Activated T-helper 1 cell treated with anti-CD3 and anti-CD28 coated beads, Interleukin-12 subunit alpha, Interleukin-12 subunit beta, Interleukin-2, Interleukin-4 antibody, amounts not matched to agents 30 ng/mL and 10 ng/mL and 1 ng/mL, durations not matched to agents 14 hours and 24 hours and 36 hours (primary cell): ENCODE data around the gene PVALB. TPM values are rescaled to one million over a fixed set of nuclear protein-coding genes. Genes with fewer than 3 reads are reported as not detected.

ENCODE experiments used
- DNase-seq: peaks from one replicate; pipeline ENCODE4 v3.0.0; 2021; ENCODE audit warnings: low spot score
- H3K27ac Mint-ChIP-seq: one replicate; pipeline ENCODE4 v1.8.0; 2021; ENCODE audit warnings: mild to moderate bottlenecking, mixed read lengths
- H3K27me3 Mint-ChIP-seq: one replicate; pipeline ENCODE4 v1.8.0; 2022; ENCODE audit warnings: mild to moderate bottlenecking, moderate library complexity, mixed read lengths; ENCODE audit not compliant: insufficient read depth
- H3K36me3 Mint-ChIP-seq: one replicate; pipeline ENCODE4 v1.8.0; 2021; ENCODE audit warnings: low read depth, mixed read lengths
- H3K4me1 Mint-ChIP-seq: one replicate; pipeline ENCODE4 v1.8.0; 2021; ENCODE audit warnings: low read depth, mixed read lengths
- H3K4me3 Mint-ChIP-seq: one replicate; pipeline ENCODE4 v1.8.0; 2021; ENCODE audit warnings: mild to moderate bottlenecking, moderate library complexity, mixed read lengths
- H3K9me3 Mint-ChIP-seq: one replicate; pipeline ENCODE4 v1.8.0; 2021; ENCODE audit warnings: mixed read lengths
- intact Hi-C: fragments of 100-400 bp; cut with micrococcal nuclease; formaldehyde crosslinking; loops from one replicate; pipeline ENCODE4 v1.15.1; 2024
- total RNA-seq: library from RNA; stranded (reverse); gene quantifications from 2 replicates; pipeline ENCODE4 v1.2.3, GENCODE V29; 2022

The PVALB gene
- total RNA-seq, 1 donor from 2014 or later = not detected

DNA sequence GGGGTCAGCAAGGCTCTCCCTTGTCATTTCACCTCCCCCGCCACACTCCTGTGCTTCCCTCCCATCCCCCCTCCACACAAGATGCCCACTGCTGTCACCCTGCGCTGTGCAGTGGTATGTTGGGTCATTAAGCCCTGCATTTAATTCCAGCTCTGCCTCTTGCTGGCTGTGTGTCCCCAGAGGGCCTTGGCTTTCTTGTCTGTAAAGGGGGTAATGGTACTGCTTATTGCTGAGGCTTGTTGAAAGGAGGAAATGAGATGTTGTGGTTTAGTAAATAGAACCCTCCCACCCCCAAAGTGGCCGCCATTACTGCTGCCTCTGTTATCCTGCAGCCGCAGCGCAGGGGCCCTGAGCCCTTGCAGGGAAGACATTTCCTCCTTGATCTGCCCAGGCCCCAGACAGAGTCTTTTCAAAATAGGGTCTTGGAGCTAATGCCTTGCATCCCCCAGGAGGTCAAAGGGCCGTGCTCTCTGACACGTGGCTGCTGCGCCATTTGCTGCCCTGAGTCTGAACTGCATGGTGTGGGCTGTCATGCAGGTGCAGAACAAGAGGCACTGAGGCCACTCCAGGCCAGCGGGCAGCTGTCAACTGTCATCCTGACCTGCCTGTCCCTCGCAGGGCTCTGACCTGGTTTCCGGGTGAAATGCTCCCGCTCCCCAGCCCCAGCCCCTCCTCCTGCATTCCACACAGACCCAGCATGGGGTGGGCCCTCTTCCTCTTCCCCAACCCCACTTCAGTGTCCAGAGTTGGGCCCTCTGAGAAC is 18.7 kb downstream of the PVALB start:
- peaks cover 9% of the 10 kb centered on the region for H3K27me3 Mint-ChIP-seq
- no peak overlapping the region for H3K27ac Mint-ChIP-seq
- H3K4me1 Mint-ChIP-seq = no peaks in the 10 kb centered on the region
- H3K36me3 Mint-ChIP-seq = no peaks in the 10 kb centered on the region
- no peaks in the 10 kb centered on the region for H3K9me3 Mint-ChIP-seq
- intact Hi-C loops = no loop called here
- no peak overlapping the region for H3K4me3 Mint-ChIP-seq
- DNase-seq = no peak

DNA sequence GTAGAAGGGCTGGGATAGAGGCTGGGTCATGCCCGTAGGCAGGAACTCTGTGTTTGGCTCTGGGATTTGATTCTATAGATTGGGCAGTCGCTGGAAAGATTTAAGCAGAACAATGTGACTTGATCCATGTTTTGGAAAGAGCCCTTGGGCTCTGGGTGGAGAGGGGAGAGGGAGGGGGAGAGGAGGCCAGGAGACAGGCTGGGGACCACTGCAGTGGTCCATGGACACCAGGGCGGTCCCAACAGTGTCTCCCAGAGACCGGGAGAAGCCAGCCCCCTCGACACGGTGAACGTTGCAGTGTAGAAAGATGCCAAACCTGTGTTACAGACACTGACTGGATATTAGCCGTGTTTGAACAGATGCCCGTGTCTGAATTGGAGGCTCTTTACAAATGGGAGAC is 19.5 kb downstream of the PVALB start:
- intact Hi-C loops = no loop called here
- Mint-ChIP-seq H3K36me3 (no peaks in the 10 kb centered on the region), H3K27me3 (peaks cover 9% of the 10 kb centered on the region), H3K27ac (no peak overlapping the region), H3K4me3 (no peak overlapping the region), H3K9me3 (no peaks in the 10 kb centered on the region), H3K4me1 (no peaks in the 10 kb centered on the region)
- DNase-seq = no peak

DNA sequence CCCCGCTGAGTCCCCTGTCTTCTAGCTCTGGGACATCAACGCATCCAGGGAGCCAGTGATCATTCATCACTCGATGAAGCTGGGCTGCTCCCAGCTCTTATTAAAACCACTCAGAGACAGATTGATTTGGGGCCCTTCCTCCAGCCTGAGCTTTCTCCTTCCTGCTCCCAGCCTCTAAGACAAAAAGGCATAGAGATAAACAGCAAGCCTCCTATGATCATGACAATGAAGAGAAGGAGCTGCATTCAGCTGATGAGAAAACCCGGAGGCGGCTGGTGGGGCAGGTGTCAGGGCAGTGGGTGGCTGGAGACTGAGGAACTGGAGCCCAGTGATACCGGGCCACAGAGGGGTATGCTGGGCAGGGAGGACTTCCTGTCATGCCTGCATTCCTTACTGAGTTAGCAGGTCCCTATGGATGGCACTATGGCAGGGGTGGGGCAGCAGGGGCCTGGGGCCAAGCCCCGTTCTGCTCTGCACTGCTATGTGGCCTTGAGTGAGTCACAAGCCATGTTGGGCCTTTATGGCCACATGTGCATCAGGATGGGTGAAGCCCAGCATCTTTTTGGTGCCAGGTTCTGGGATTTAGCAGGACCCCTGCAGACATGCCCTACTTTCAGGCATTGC is 20.2 kb downstream of the PVALB start:
- H3K27me3 Mint-ChIP-seq = peaks cover 9% of the 10 kb centered on the region
- no peaks in the 10 kb centered on the region for H3K4me1 Mint-ChIP-seq
- no peaks in the 10 kb centered on the region for H3K36me3 Mint-ChIP-seq
- no peak overlapping the region for H3K4me3 Mint-ChIP-seq
- intact Hi-C loops = no loop called here
- no peak overlapping the region for H3K27ac Mint-ChIP-seq
- no peak for DNase-seq
- no peaks in the 10 kb centered on the region for H3K9me3 Mint-ChIP-seq

DNA sequence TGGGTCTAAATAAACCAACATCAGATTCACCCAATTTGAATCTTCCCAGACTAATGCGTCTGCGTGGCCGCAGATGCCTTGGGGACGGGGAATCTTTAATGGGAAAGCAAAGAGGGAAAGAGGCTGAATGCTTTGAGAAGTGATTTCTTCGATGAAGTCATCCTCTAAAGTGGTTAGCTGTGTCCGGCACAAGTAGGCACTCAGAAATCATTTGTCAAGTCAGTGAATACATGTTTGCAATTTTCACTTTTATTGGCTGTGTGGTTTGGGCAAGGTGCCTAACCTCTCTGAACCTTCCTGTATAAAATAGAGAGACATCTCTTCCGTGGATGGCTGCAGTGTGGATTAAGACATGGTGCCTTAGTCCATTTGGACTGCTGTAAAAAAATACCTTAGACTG is 21.2 kb downstream of the PVALB start:
- Mint-ChIP-seq H3K27ac (no peak overlapping the region), H3K9me3 (no peaks in the 10 kb centered on the region), H3K4me1 (peaks cover 9% of the 10 kb centered on the region), H3K27me3 (peaks cover 9% of the 10 kb centered on the region), H3K4me3 (no peak overlapping the region), H3K36me3 (no peaks in the 10 kb centered on the region)
- intact Hi-C loops = no loop called here
- DNase-seq = no peak

DNA sequence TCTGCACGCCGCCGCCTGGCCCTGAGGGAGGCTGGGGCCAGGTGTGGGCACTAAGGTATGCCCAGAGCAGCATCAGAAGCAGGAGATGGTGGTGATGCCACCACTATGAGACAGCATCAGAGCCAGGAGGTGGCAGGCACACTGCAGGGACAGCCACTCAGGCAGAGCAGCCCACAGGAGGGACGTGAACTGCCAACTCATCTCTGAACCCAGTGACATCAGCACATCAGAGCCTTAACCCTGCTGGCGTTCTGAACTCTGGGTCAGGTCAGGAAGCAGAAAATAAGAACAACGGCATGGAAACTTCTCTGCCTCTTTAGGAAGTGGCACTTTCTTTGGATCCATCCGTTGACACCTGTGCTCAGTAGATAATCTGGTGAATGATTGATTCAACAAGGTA is 26.2 kb downstream of the PVALB start:
- Mint-ChIP-seq H3K36me3 (no peaks in the 10 kb centered on the region), H3K27me3 (peaks cover 4% of the 10 kb centered on the region), H3K4me3 (no peak overlapping the region), H3K9me3 (no peaks in the 10 kb centered on the region), H3K4me1 (peaks cover 15% of the 10 kb centered on the region), H3K27ac (no peak overlapping the region)
- intact Hi-C loops = loop anchor here (1.0 kb wide), 2 partner anchors 66 to 188 kb away; no protein-coding TSS in a partner anchor
- DNase-seq = peak; percentile 29

DNA sequence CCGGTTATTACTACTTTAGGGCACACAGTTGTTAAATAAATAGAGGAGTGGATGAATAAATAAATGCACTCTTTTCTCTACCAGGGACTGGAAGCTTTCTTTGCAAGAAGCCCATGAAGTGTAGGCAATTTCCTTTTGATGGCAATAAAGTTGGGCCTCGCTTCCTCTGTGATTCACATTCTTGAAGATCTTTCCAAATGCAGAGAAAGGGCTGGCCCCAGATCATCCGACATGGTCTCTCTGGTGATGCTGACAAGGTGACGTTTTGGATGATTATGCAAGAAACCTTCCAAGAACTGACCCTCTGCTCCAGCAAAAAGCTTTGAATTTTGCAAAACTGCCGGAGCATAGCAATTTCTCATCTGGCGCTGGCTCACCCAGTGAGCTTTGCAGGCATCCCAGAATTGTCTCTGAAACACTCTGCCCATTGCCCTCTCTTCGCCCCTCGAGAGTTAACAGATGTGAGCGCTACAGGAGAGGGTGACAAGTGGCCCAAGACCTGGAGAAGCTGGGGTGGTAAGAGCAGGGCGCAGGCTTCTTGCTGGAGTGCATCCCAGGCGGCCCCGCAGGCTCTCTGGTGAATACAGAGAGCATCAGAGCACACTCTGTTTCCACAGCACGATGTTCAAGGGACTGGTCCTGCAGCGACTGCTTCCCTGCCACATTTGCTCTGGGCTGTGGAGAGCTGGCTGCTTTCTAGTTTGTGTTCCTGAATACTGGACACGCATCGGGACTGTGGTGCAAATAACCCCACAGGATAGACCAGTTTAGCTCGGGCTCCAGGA is 29.4 kb downstream of the PVALB start:
- DNase-seq = no peak
- Mint-ChIP-seq H3K27me3 (peaks cover 6% of the 10 kb centered on the region), H3K27ac (no peak overlapping the region), H3K4me1 (peaks cover 20% of the 10 kb centered on the region), H3K4me3 (no peak overlapping the region), H3K9me3 (no peaks in the 10 kb centered on the region), H3K36me3 (no peaks in the 10 kb centered on the region)
- intact Hi-C loops = no loop called here

DNA sequence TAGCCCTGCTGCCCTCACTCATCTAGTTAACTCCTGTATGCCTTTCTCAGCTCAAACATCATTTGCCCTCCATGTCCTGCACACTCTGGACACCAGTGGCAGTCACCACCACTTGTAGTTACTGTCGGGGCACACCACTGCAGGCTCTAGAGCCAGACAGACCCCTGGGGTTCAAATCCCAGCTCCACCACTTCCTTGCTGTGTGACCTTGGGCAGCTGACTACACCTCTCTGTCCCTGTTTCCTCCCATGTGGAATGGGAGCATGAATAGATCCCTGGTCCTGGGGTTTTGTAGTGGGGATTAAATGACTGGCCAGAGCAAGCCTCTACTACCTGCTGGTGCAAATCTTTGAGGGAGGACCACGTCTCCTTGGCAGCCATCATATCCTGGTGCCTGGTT is 33.1 kb downstream of the PVALB start:
- Mint-ChIP-seq H3K4me3 (no peak overlapping the region), H3K27me3 (peaks cover 6% of the 10 kb centered on the region), H3K4me1 (peaks cover 20% of the 10 kb centered on the region), H3K36me3 (no peaks in the 10 kb centered on the region), H3K27ac (no peak overlapping the region), H3K9me3 (no peaks in the 10 kb centered on the region)
- no peak for DNase-seq
- intact Hi-C loops = no loop called here

DNA sequence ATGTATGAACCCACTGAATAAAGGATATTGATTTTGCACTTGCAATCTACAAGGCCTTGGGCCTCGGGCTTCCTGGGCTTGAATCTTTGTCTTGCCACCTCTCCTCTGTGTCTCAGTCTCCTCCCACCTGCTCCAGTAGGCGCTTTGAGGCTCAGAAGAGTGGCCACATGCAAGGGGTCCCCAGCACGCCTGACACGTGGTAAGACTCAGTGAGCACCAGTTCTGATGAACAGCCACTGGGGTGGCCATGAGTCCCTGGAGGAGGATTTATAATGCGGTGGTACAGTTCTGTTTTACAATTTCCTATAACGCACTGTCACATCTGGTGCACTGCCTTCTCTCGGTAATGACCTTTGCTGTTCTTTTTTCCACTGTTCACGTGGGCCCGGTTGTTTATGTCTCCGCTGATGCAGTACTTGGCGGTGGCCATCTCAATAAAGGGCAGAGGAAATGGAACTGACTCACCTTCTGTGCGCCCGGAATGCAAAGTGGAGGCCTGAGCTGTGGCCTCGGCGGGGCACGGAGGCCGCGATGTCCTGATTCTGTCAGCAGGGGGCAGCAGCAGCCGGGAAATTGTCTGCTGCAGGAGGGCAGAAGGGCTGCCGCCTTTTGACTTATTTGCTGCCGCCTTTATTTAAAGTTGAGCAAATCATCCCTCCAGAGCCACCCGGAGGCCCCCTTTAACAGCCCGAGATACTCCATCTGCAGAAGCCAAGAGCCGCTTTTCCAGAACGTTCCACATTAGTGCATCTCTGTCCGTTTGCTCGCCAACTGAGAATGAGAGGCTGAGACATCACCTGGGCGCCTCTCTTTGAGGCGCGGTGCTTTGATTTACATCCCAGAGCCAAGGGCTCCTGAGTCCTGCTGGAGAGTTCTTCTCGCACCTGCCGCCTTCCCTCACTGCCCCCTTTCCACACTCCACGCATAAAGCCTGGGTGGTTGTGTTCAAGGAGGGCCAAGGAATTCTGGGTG is 34.9 kb downstream of the PVALB start:
- Mint-ChIP-seq H3K27ac (peak overlapping the region; percentile 95), H3K4me1 (peaks cover 38% of the 10 kb centered on the region), H3K9me3 (no peaks in the 10 kb centered on the region), H3K36me3 (peaks cover 1% of the 10 kb centered on the region), H3K4me3 (peak overlapping the region; percentile 52), H3K27me3 (peaks cover 6% of the 10 kb centered on the region)
- DNase-seq = peak; percentile 86
- intact Hi-C loops = loop anchor here (1.0 kb wide), 3 partner anchors 74 to 262 kb away; no protein-coding TSS in a partner anchor

DNA sequence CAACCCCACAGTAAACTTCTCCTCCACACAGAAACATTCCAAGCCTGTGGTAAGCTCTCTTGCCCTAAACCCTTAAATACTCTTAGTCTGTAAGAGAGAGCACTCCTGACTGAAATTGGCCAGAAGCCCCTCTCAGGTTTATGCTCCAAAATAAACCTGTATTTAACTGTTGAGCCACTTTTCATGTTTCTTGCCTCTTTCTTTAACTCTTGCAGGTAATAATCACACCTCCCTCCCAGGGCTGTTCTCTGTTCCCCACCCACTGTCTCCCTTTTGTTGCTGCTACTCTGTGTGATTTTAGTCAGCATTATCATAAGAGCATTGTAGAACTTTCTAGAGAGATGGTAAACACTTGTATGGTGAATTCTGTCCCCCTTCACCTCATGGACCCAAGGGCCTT is 38.8 kb downstream of the PVALB start:
- peak overlapping the region; percentile 85 for H3K27ac Mint-ChIP-seq
- H3K4me3 Mint-ChIP-seq = no peak overlapping the region
- H3K36me3 Mint-ChIP-seq = peaks cover 1% of the 10 kb centered on the region
- H3K4me1 Mint-ChIP-seq = peaks cover 54% of the 10 kb centered on the region
- H3K27me3 Mint-ChIP-seq = no peaks in the 10 kb centered on the region
- DNase-seq = no peak
- intact Hi-C loops = loop anchor here (5.0 kb wide), 1 partner anchor 344 kb away; no protein-coding TSS in a partner anchor
- H3K9me3 Mint-ChIP-seq = no peaks in the 10 kb centered on the region

DNA sequence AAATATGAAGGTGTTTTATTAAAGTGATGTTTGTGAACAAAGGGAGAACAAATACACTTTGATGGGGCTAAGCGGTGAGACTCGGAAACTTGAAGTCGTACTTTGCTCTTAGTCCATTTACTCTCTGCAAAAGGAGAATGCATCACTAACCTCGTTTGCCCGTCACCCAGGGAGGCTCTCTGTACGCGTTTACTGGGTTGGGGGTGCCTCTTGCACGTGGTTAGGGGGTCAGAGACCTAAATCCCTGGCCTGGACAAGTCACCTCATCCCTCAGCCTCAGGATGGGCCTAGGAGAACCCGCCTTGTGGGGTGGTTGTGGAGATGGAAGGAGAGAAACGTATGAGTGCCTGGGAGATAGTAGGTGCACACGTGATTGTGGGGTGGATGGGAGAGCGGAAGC is 40.1 kb downstream of the PVALB start:
- Mint-ChIP-seq H3K4me3 (peak overlapping the region; percentile 92), H3K27me3 (no peaks in the 10 kb centered on the region)

DNA sequence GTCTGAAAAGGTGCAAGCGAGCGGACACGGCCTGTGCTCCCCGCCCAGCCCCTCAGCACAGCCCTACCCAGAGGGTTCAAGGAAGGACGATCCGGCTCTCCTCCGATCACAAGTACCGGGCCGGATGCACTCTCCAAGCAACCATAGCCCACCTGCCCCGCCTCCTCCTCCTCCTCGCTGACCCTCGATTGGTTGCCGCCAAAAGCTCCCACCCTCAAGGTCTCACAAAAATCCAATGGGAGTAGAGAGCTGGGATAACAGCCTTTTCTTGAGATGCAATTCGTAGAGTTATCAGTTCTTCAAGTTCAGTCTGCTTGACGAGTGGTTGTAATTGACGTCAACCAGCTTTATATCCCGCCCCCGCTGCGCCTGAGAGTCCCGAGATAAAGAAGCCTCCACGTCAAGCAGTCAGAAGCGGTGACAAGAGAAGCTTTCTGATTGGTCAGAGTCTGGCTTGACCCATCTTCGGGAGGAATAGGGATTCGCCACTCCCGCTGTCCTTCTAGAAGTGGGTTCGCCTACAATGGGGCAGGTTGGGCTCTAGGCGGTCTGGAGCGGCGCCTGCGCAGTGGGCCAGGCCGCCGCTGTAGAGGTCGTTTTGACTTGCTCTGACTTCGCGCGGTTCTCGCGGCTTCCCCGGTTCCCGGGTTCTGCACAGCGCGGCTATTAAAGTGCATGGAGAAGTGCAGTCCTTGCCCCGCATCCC is 40.7 kb downstream of the PVALB start, which contains the start of gene IFT27:
Gene IFT27 (minus strand): TSS at position 156 of the 706 bp plus-strand sequence. CDS start 412 bp downstream, outside the sequence.
- H3K9me3 Mint-ChIP-seq = no peaks in the 10 kb centered on the region
- DNase-seq = peak; percentile 97
- peak within 1 kb of the TSS; percentile 92 for H3K4me3 Mint-ChIP-seq
- H3K27ac Mint-ChIP-seq = peak within 1 kb of the TSS; percentile 94
- peaks cover 1% of the 10 kb centered on the region for H3K36me3 Mint-ChIP-seq
- no peaks in the 10 kb centered on the region for H3K27me3 Mint-ChIP-seq
- H3K4me1 Mint-ChIP-seq = peaks cover 36% of the 10 kb centered on the region
- intact Hi-C loops = loop anchor here (1.0 to 5.0 kb wide), 8 partner anchors 80 to 443 kb away; partner anchors contain the start of genes EIF3D, FOXRED2 and KCTD17

More for the DNA sequence above, 40.1 kb downstream of the PVALB start:
- peaks cover 1% of the 10 kb centered on the region for H3K36me3 Mint-ChIP-seq
- intact Hi-C loops = loop anchor here (1.0 to 5.0 kb wide), 8 partner anchors 80 to 443 kb away; partner anchors contain the start of genes EIF3D, FOXRED2 and KCTD17
- no peaks in the 10 kb centered on the region for H3K9me3 Mint-ChIP-seq
- peak overlapping the region; percentile 89 for H3K27ac Mint-ChIP-seq
- peaks cover 42% of the 10 kb centered on the region for H3K4me1 Mint-ChIP-seq
- DNase-seq = no peak
